Hepatocyte (in vitro differentiated cells): ENCODE measurements around the gene PRPF38B. TPM values are rescaled to one million over a fixed set of nuclear protein-coding genes. Genes with fewer than 3 reads are reported as not detected.

Source experiments
- DNase-seq: peaks from one replicate; pipeline ENCODE4 v3.0.0-alpha.2; 2016; ENCODE audit warnings: low spot score
- H2AFZ ChIP-seq: fragments of 200-600 bp; sonication (generic); 2 replicates; pipeline ENCODE4 v1.6.0; 2016; ENCODE audit warnings: antibody characterized with exemption, mild to moderate bottlenecking
- H3K27ac ChIP-seq: fragments of 200-600 bp; sonication (generic); 2 replicates; pipeline ENCODE4 v1.5.1; 2016; ENCODE audit warnings: mild to moderate bottlenecking
- H3K27me3 ChIP-seq: fragments of 200-600 bp; sonication (generic); 2 replicates; pipeline ENCODE4 v1.6.1; 2016
- H3K36me3 ChIP-seq: fragments of 200-600 bp; sonication (generic); replicated peaks from 2 replicates; pipeline ENCODE4 v1.5.1; 2016; ENCODE audit warnings: low read depth; ENCODE audit not compliant: insufficient read depth
- H3K4me1 ChIP-seq: fragments of 200-600 bp; sonication (generic); 2 replicates; pipeline ENCODE4 v1.5.1; 2016; ENCODE audit warnings: mild to moderate bottlenecking, moderate library complexity; ENCODE audit not compliant: insufficient read depth
- H3K4me2 ChIP-seq: fragments of 200-600 bp; sonication (generic); 2 replicates; pipeline ENCODE4 v1.6.0; 2016
- H3K4me3 ChIP-seq: fragments of 200-600 bp; sonication (generic); 2 replicates; pipeline ENCODE4 v1.5.1; 2016; ENCODE audit warnings: mild to moderate bottlenecking
- H3K79me2 ChIP-seq: fragments of 200-600 bp; sonication (generic); 2 replicates; pipeline ENCODE4 v1.6.0; 2017; ENCODE audit warnings: mild to moderate bottlenecking
- H3K9me2 ChIP-seq: fragments of 200-600 bp; sonication (generic); replicated peaks from 2 replicates; pipeline ENCODE4 v1.6.0; 2017; ENCODE audit warnings: mild to moderate bottlenecking; ENCODE audit not compliant: insufficient read depth
- H3K9me3 ChIP-seq: fragments of 200-600 bp; sonication (generic); 2 replicates; pipeline ENCODE4 v1.5.1; 2016; ENCODE audit warnings: low read depth, mild to moderate bottlenecking
- H4K20me1 ChIP-seq: fragments of 200-600 bp; sonication (generic); 2 replicates; pipeline ENCODE4 v1.6.0; 2016; ENCODE audit warnings: mild to moderate bottlenecking; ENCODE audit not compliant: insufficient read depth, poor library complexity, severe bottlenecking
- CTCF ChIP-seq: fragments of 200-600 bp; sonication (generic); IDR thresholded peaks from 2 replicates; pipeline ENCODE4 v1.5.1; 2016; ENCODE audit warnings: antibody characterized with exemption, mild to moderate bottlenecking; ENCODE audit not compliant: poor library complexity
- EZH2 ChIP-seq: fragments of 200-600 bp; sonication (generic); IDR thresholded peaks from 2 replicates; pipeline ENCODE4 v1.6.1; 2016; ENCODE audit warnings: antibody characterized with exemption, mild to moderate bottlenecking, borderline replicate concordance
- EZH2phosphoT487 ChIP-seq: fragments of 200-600 bp; sonication (generic); IDR thresholded peaks from one replicate; pipeline ENCODE4 v1.6.1; 2018; ENCODE audit warnings: antibody characterized with exemption, mild to moderate bottlenecking, low read depth, moderate library complexity; ENCODE audit not compliant: unreplicated experiment, severe bottlenecking
- WGBS: methylation state at CpG from one replicate; pipeline ENCODE4 v1.1.6; 2016; ENCODE audit warnings: low lambda C conversion rate; ENCODE audit errors: missing lambda C conversion rate; 5-methylcytosine and 5-hydroxymethylcytosine counted together
- polyA plus RNA-seq: library from polyadenylated mRNA; unstranded; fragments of >200 nt; fragmentation: Nextera tagmentation; extraction: Ambion mirVana; gene quantifications from 2 replicates; pipeline ENCODE4 v1.2.1, GENCODE V29; 2016
- total RNA-seq: library from RNA; depleted of rRNA; stranded (reverse); fragments of >200 nt; gene quantifications from 2 replicates; pipeline ENCODE4 v1.2.3, GENCODE V29; 2014

The PRPF38B gene
- total and polyA plus RNA-seq, 2 experiments from 2014 or later: 26.1 to 30.1 TPM

- H3K79me2 ChIP-seq: no peaks in the 10 kb centered on the region
- peak; percentile 44 for DNase-seq
Measured at GRCh38 chr1:108719656-108720435, 27.7 kb downstream of the PRPF38B start.

GRCh38 chr1:108722292-108722691 lies 30.2 kb downstream of the PRPF38B start:
- Histone ChIP-seq H3K27ac (no peak overlapping the region), H3K27me3 (no peaks in the 10 kb centered on the region), H3K79me2 (no peaks in the 10 kb centered on the region), H4K20me1 (no peaks in the 10 kb centered on the region), H3K9me3 (no peaks in the 10 kb centered on the region), H3K4me2 (no peak overlapping the region), H3K9me2 (no peaks in the 10 kb centered on the region), H3K4me1 (peaks cover 4% of the 10 kb centered on the region), H2AFZ (no peak overlapping the region), H3K36me3 (no peaks in the 10 kb centered on the region), H3K4me3 (no peak overlapping the region)
- no peak for DNase-seq
- TF ChIP-seq CTCF: no peak
- TF ChIP-seq EZH2: no peak
- TF ChIP-seq EZH2phosphoT487: no peak
- WGBS: 72% methylated on average over 6 of the region's 6 CpGs

More at GRCh38 chr1:108719656-108720435, 27.7 kb downstream of the PRPF38B start:
- Histone ChIP-seq H3K9me2 (no peaks in the 10 kb centered on the region), H3K27ac (peak overlapping the region; percentile 37), H3K27me3 (no peaks in the 10 kb centered on the region), H3K4me2 (no peak overlapping the region), H4K20me1 (no peaks in the 10 kb centered on the region), H3K36me3 (no peaks in the 10 kb centered on the region), H2AFZ (no peak overlapping the region), H3K4me3 (no peak overlapping the region), H3K4me1 (no peaks in the 10 kb centered on the region), H3K9me3 (no peaks in the 10 kb centered on the region)
- TF ChIP-seq CTCF: no peak
- TF ChIP-seq EZH2: no peak
- TF ChIP-seq EZH2phosphoT487: no peak
- WGBS: 84% methylated on average over 8 of the region's 8 CpGs

GRCh38 chr1:108725906-108726305 lies 33.8 kb downstream of the PRPF38B start:
- no peaks in the 10 kb centered on the region for H4K20me1 ChIP-seq
- no peaks in the 10 kb centered on the region for H3K79me2 ChIP-seq
- H3K4me1 ChIP-seq: peaks cover 4% of the 10 kb centered on the region
- no peak overlapping the region for H2AFZ ChIP-seq
- H3K36me3 ChIP-seq: no peaks in the 10 kb centered on the region
- WGBS: 88% methylated on average over 1 of the region's 1 CpG
- H3K9me3 ChIP-seq: no peaks in the 10 kb centered on the region
- TF ChIP-seq EZH2 (no peak), CTCF (no peak), EZH2phosphoT487 (no peak)
- H3K4me2 ChIP-seq: no peak overlapping the region
- peak; percentile 25 for DNase-seq
- H3K9me2 ChIP-seq: no peaks in the 10 kb centered on the region
- H3K4me3 ChIP-seq: no peak overlapping the region
- H3K27me3 ChIP-seq: no peaks in the 10 kb centered on the region
- H3K27ac ChIP-seq: peak overlapping the region; percentile 76
